SK-N-SH (cell line): Measurements from ENCODE around the gene ANO6.

Experiments used
- CHD2 ChIP-seq: fragments of 150-350 bp; IDR thresholded peaks from 2 replicates; pipeline ENCODE4 v1.6.1; 2018; ENCODE audit warnings: low read length; ENCODE audit not compliant: partially characterized antibody
- CTCF ChIP-seq: fragments of 200-600 bp; sonication (generic); IDR thresholded peaks from 2 replicates; pipeline ENCODE4 v1.6.1; 2017; ENCODE audit warnings: antibody characterized with exemption, mild to moderate bottlenecking, moderate library complexity
- GABPA ChIP-seq: IDR thresholded peaks from 2 replicates; pipeline ENCODE4 v1.4.0; 2012; ENCODE audit warnings: low read depth, mild to moderate bottlenecking
- JUND ChIP-seq: IDR thresholded peaks from 2 replicates; pipeline ENCODE4 v1.4.0; 2012
- POLR2AphosphoS5 ChIP-seq: IDR thresholded peaks from 2 replicates; pipeline ENCODE4 v1.6.1; 2012; ENCODE audit warnings: low read depth, low read length
- RAD21 ChIP-seq: IDR thresholded peaks from 2 replicates; pipeline ENCODE4 v1.6.1; 2012; ENCODE audit warnings: mild to moderate bottlenecking, low read length
- REST ChIP-seq: IDR thresholded peaks from 2 replicates; pipeline ENCODE4 v1.6.1; 2012; ENCODE audit warnings: mild to moderate bottlenecking, low read depth, low read length, moderate library complexity
- SMC3 ChIP-seq: IDR thresholded peaks from 2 replicates; pipeline ENCODE4 v1.6.1; 2012; ENCODE audit warnings: low read depth, low read length, improper control_type of control experiment
- TAF1 ChIP-seq: IDR thresholded peaks from 2 replicates; pipeline ENCODE4 v1.6.1; 2012; ENCODE audit warnings: low read depth, mild to moderate bottlenecking, low read length, moderate library complexity, borderline replicate concordance
- USF2 ChIP-seq: fragments of 150-350 bp; IDR thresholded peaks from 2 replicates; pipeline ENCODE4 v1.6.1; 2017; ENCODE audit warnings: antibody characterized with exemption, low read length, low read depth, borderline replicate concordance

- no peak for TF ChIP-seq CTCF
- no peak for TF ChIP-seq TAF1
- TF ChIP-seq USF2: no peak
- no peak for TF ChIP-seq RAD21
- no peak for TF ChIP-seq GABPA
- TF ChIP-seq REST: no peak
- no peak for TF ChIP-seq SMC3
- TF ChIP-seq CHD2: no peak
- TF ChIP-seq POLR2AphosphoS5: no peak
- TF ChIP-seq JUND: no peak
These were observed 16.4 kb downstream of the ANO6 start for GRCh38 chr12:45232146-45232755.
